Measurements from ENCODE around the gene SH2D4B. TPM values are rescaled to one million over a fixed set of nuclear protein-coding genes. Genes with fewer than 3 reads are reported as not detected.

SH2D4B gene
- total RNA-seq, 1 experiment from 2014 or later: 0.07 TPM

- no peaks in the 10 kb centered on the region; a peak in 1 of 7 replicates for H3K36me3 Mint-ChIP-seq (ENCODE audit: insufficient read depth in 1 of 3, low read depth in 3 of 3)
- Histone ChIP-seq H3K9me3 (ENCODE audit: control insufficient read depth, low read depth, low read length) (no peaks in the 10 kb centered on the region), H2AK5ac (ENCODE audit: insufficient read length, low read length) (no peak overlapping the region), H2BK20ac (ENCODE audit: low read depth, low read length, poor library complexity, severe bottlenecking) (no peak overlapping the region), H3K79me1 (ENCODE audit: insufficient read depth, low read depth, low read length, poor library complexity, severe bottlenecking) (no peaks in the 10 kb centered on the region), H4K8ac (replicated peaks; ENCODE audit: insufficient read length, low read depth, low read length) (no peak overlapping the region), H3K9ac (ENCODE audit: extremely low read depth, insufficient read length, low read length) (no peak overlapping the region), H3K23ac (ENCODE audit: insufficient read length, low read depth, low read length) (no peak overlapping the region), H2AFZ (ENCODE audit: low read length) (no peak overlapping the region), H3K4me1 (ENCODE audit: insufficient read depth, low read length) (no peaks in the 10 kb centered on the region), H4K20me1 (ENCODE audit: control insufficient read depth, insufficient read depth, insufficient read length) (no peaks in the 10 kb centered on the region), H3K14ac (ENCODE audit: insufficient read depth, low read length) (no peak overlapping the region), H3K79me2 (ENCODE audit: insufficient read depth, low read length) (no peaks in the 10 kb centered on the region), H3K4me2 (ENCODE audit: insufficient read depth, insufficient read length, low read length) (no peak overlapping the region), H4K91ac (ENCODE audit: insufficient read length, low read depth, low read length) (no peak overlapping the region), H2BK12ac (ENCODE audit: insufficient read length, low read depth, low read length) (no peak overlapping the region), H3K56ac (ENCODE audit: insufficient read length, low read depth, low read length) (no peak overlapping the region), H3K27me3 (ENCODE audit: insufficient read depth, low read length) (no peaks in the 10 kb centered on the region), H4K5ac (ENCODE audit: insufficient read length, low read depth, low read length) (no peak overlapping the region), H2BK15ac (ENCODE audit: low read depth, low read length) (no peak overlapping the region), H3K4ac (ENCODE audit: low read depth, low read length) (no peak overlapping the region), H3K23me2 (ENCODE audit: insufficient read length, low read depth, low read length, poor library complexity, severe bottlenecking) (no peaks in the 10 kb centered on the region), H3K27ac (ENCODE audit: insufficient read length, low read depth, low read length) (no peak overlapping the region), H3K18ac (ENCODE audit: insufficient read length, low read depth, low read length) (no peak overlapping the region), H3T11ph (ENCODE audit: low read length) (no peak overlapping the region), H2BK120ac (ENCODE audit: low read depth, low read length, poor library complexity, severe bottlenecking) (no peak overlapping the region), H2BK5ac (ENCODE audit: insufficient read length, low read length) (no peak overlapping the region)
- no peak for DNase-seq
- no peak overlapping the region for H3K4me3 Mint-ChIP-seq
- WGBS (ENCODE audit: extremely low coverage, insufficient read length, low lambda C conversion rate): no CpG with 5 or more reads among the region's 9 CpGs
- peaks cover 0 to 2% of the 10 kb centered on the region in 2 experiments; a peak in 1 of 5 replicates for H3K9me3 Mint-ChIP-seq
- peaks cover 3% of the 10 kb centered on the region; the same call in 1 of the 2 replicates for H3K27me3 Mint-ChIP-seq (ENCODE audit: low read depth)
- H3K27ac Mint-ChIP-seq: no peak overlapping the region
- TF ChIP-seq CTCF (conservative IDR thresholded peaks at IDR 0.05): no peak
- H3K4me1 Mint-ChIP-seq: no peaks in the 10 kb centered on the region
These were observed 33.6 kb downstream of the SH2D4B start for GRCh38 chr10:80571352-80571751.
